OCI-LY3 (cell line): ENCODE measurements around the gene MBP.

Experiments used
- H2AFZ ChIP-seq: fragments of 200-600, 300-600 bp; shearing (Covaris generic); 2 replicates; pipeline ENCODE4 v1.6.0; 2014; ENCODE audit warnings: antibody characterized with exemption, low read depth, low read length
- H3K27ac ChIP-seq: fragments of 200-600, 300-600 bp; sonication (generic); 2 replicates; pipeline ENCODE4 v1.5.1; 2014; ENCODE audit warnings: mild to moderate bottlenecking, low read length, moderate library complexity, mixed read lengths
- H3K27me3 ChIP-seq: fragments of 200-600, 300-600 bp; sonication (generic); 2 replicates; pipeline ENCODE4 v1.6.1; 2014; ENCODE audit warnings: low read depth, low read length, mixed read lengths
- H3K36me3 ChIP-seq: fragments of 200-600, 300-600 bp; sonication (generic); replicated peaks from 2 replicates; pipeline ENCODE3; 2014; ENCODE audit warnings: low read depth, low read length, mixed read lengths
- H3K4me1 ChIP-seq: fragments of 300-600, 200-600 bp; sonication (generic); 2 replicates; pipeline ENCODE4 v1.6.1; 2014; ENCODE audit warnings: low read length, mixed read lengths
- H3K4me2 ChIP-seq: fragments of 200-600, 300-600 bp; sonication (generic); 2 replicates; pipeline ENCODE4 v1.6.1; 2014; ENCODE audit warnings: low read length, mixed read lengths
- H3K4me3 ChIP-seq: fragments of 300-600, 200-600 bp; sonication (generic); 2 replicates; pipeline ENCODE4 v1.5.1; 2014; ENCODE audit warnings: antibody characterized with exemption, mild to moderate bottlenecking, low read length, moderate library complexity
- H3K79me2 ChIP-seq: fragments of 300-600, 200-600 bp; shearing (Covaris generic); 2 replicates; pipeline ENCODE4 v1.6.1; 2014; ENCODE audit warnings: mild to moderate bottlenecking, low read length, mixed read lengths
- H3K9ac ChIP-seq: fragments of 300-600, 200-600 bp; shearing (Covaris generic); 2 replicates; pipeline ENCODE4 v1.6.0; 2014; ENCODE audit warnings: mild to moderate bottlenecking, low read length, moderate library complexity
- H3K9me3 ChIP-seq: fragments of 200-600, 300-600 bp; shearing (Covaris generic); 2 replicates; pipeline ENCODE4 v1.6.1; 2014; ENCODE audit warnings: low read length, mixed read lengths; ENCODE audit not compliant: insufficient read depth
- H4K20me1 ChIP-seq: fragments of 200-600, 300-600 bp; sonication (generic); 2 replicates; pipeline ENCODE4 v1.6.1; 2016; ENCODE audit warnings: low read length, mixed read lengths; ENCODE audit not compliant: insufficient read depth
- CTCF ChIP-seq: fragments of 200-600, 300-600 bp; sonication (generic); IDR thresholded peaks from 2 replicates; pipeline ENCODE4 v1.5.1; 2014; ENCODE audit warnings: antibody characterized with exemption, low read length, low read depth
- EZH2phosphoT487 ChIP-seq: fragments of 200-600 bp; shearing (Covaris generic); IDR thresholded peaks from 2 replicates; pipeline ENCODE4 v1.6.1; 2018; ENCODE audit warnings: antibody characterized with exemption, mixed run types, low read depth

MBP gene

GRCh38 chr18:77143196-77143595, 10.6 kb upstream of the MBP start:
- peaks cover 21% of the 10 kb centered on the region for H3K9me3 ChIP-seq
- TF ChIP-seq EZH2phosphoT487 (no peak), CTCF (no peak)
- H3K9ac ChIP-seq = no peak overlapping the region

GRCh38 chr18:77141401-77142118, 9.0 kb upstream of the MBP start:
- H3K4me2 ChIP-seq = no peak overlapping the region
- peaks cover 4% of the 10 kb centered on the region for H3K36me3 ChIP-seq
- no peaks in the 10 kb centered on the region for H3K27me3 ChIP-seq
- no peak overlapping the region for H2AFZ ChIP-seq
- no peaks in the 10 kb centered on the region for H4K20me1 ChIP-seq
- no peaks in the 10 kb centered on the region for H3K79me2 ChIP-seq
- peaks cover 21% of the 10 kb centered on the region for H3K9me3 ChIP-seq
- no peak overlapping the region for H3K4me3 ChIP-seq
- H3K27ac ChIP-seq = no peak overlapping the region
- peaks cover 15% of the 10 kb centered on the region for H3K4me1 ChIP-seq
- H3K9ac ChIP-seq = no peak overlapping the region
- peak; percentile 29 for TF ChIP-seq CTCF
- no peak for TF ChIP-seq EZH2phosphoT487

More at GRCh38 chr18:77143196-77143595, 10.6 kb upstream of the MBP start:
- no peaks in the 10 kb centered on the region for H3K79me2 ChIP-seq
- H4K20me1 ChIP-seq = no peaks in the 10 kb centered on the region
- H2AFZ ChIP-seq = no peak overlapping the region
- H3K36me3 ChIP-seq = peaks cover 4% of the 10 kb centered on the region
- no peak overlapping the region for H3K27ac ChIP-seq
- H3K27me3 ChIP-seq = no peaks in the 10 kb centered on the region
- no peak overlapping the region for H3K4me3 ChIP-seq
- H3K4me2 ChIP-seq = no peak overlapping the region
- peaks cover 25% of the 10 kb centered on the region for H3K4me1 ChIP-seq

- Histone ChIP-seq H3K27me3 (no peaks in the 10 kb centered on the region), H3K79me2 (no peaks in the 10 kb centered on the region), H3K9me3 (peaks cover 21% of the 10 kb centered on the region), H3K4me3 (no peak overlapping the region), H3K36me3 (peaks cover 4% of the 10 kb centered on the region), H3K27ac (no peak overlapping the region), H4K20me1 (no peaks in the 10 kb centered on the region), H3K9ac (no peak overlapping the region), H3K4me1 (peaks cover 15% of the 10 kb centered on the region), H2AFZ (peak overlapping the region; percentile 29), H3K4me2 (peak overlapping the region; percentile 21)
- no peak for TF ChIP-seq EZH2phosphoT487
- TF ChIP-seq CTCF = no peak
These were observed 8.0 kb upstream of the MBP start for GRCh38 chr18:77140439-77141109.

GRCh38 chr18:77140030-77140429, 7.4 kb upstream of the MBP start:
- Histone ChIP-seq H3K36me3 (peaks cover 4% of the 10 kb centered on the region), H3K4me2 (peak overlapping the region; percentile 21), H4K20me1 (no peaks in the 10 kb centered on the region), H3K27me3 (no peaks in the 10 kb centered on the region), H3K9ac (no peak overlapping the region), H3K27ac (no peak overlapping the region), H3K4me3 (no peak overlapping the region), H3K4me1 (peaks cover 15% of the 10 kb centered on the region), H2AFZ (peak overlapping the region; percentile 29), H3K9me3 (peaks cover 21% of the 10 kb centered on the region), H3K79me2 (no peaks in the 10 kb centered on the region)
- no peak for TF ChIP-seq CTCF
- TF ChIP-seq EZH2phosphoT487 = no peak
